Sigmoid colon (tissue), 3 donors: ENCODE measurements around the gene BET1L.

Experiments
- CTCF ChIP-seq, 4 experiments: fragments of 450-650 bp in 3 of 4; fragments of 200-600 bp in 1 of 4; IDR thresholded peaks; one replicate each; pipeline ENCODE4 v1.5.1; 2016 to 2019; ENCODE audit warnings: antibody characterized with exemption in 4 of 4, mild to moderate bottlenecking in 3 of 4, moderate library complexity in 2 of 4
- POLR2A ChIP-seq, 2 donors: fragments of 450-650 bp; IDR thresholded peaks; one replicate each; pipeline ENCODE4 v1.6.1; 2016; ENCODE audit warnings: antibody characterized with exemption in 2 of 2, mild to moderate bottlenecking in 2 of 2, moderate library complexity in 2 of 2

GRCh38 chr11:253160-253885, 46.1 kb upstream of the BET1L start:
- TF ChIP-seq POLR2A (IDR thresholded peaks at IDR 0.05): no peak
- TF ChIP-seq CTCF (IDR thresholded peaks at IDR 0.05): no peak
